Embryonic facial prominence (tissue), 1 donor: ENCODE results near the gene CDH15.

Source experiments
- DNase-seq: peaks from one replicate; pipeline ENCODE4 v3.0.0-alpha.2; 2016; ENCODE audit errors: extremely low spot score

Gene CDH15

DNA sequence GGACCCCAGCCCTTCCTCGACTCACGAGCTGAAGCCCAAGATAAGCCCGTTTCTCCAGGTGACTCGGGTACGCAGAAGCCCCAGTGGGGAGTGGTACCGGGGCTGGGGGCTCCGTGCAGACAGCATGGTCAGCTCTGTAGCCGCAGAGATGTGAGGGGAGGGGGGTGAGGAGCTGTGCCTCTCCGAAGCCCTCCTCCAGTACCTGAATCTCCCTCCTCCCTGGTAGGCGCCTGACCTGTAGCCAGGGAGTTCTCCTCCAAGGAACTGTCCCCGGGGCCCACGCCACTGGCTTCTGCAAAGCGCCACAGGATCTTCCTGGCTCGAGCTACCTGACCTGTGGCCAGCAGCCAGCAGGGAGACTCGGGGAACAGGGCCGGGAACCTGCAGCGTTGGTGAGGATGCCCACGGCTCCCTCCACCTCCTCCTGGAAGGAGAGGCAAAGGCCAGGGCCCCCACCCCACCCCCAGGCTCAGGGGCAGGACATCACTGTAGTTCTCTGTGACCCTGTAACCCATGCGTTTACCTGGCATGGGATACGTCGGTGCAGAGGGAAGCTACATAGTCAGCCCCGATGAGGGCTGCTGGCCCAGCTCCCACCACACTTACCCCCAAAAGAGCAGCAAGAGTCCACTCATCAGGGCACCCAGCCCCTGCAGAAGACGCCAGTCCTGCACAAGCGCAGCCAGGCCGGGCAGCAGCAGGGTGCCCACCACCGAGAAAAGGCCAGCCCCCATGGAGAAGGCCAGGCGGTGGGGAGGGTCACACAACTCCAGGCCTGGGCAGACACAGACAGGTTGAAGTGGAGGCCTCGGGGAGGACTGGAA is 27.1 kb downstream of the CDH15 start:
- no peak for DNase-seq

DNA sequence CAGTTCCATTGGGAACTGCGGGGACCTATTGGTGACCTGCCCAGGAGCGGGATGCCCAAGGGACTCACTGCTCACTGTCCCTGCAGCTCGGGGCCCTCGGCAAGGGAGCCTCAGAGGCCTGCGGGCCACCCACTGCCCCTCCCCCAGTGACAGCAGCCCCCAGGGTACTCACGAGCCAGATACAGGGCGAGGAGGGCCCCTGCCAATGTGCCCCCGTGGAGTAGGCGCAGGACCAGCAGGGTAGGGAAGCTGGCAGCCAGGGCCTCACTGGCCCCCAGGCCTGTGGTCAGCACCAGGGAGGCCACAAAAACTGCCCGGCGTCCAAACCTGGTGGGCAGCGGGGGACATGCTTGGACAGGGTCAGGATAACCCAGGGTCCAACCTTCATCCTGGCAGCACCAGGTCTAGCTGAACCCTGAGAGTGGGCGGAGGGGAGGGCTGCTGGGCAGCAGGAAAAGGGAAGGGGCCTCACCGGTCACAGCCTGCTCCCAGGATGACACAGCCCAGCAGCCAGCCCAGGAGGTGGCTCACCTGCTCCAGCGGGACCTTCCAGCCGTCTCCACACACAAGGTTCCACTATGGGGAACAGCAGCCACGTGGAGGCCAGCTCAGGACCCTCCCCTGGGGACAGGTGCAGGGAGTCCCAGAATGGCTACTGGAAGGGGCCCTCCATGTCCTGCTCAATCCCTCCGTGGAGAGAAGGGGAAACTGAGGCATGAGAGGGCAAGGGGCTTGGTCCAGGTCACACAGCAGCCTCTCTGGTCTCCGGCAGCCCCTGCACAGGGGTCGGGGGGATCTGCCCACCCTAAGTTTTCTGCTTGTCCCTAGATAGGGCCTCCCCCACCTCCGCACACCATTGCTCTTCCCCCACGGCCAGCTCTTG is 27.9 kb downstream of the CDH15 start:
- DNase-seq, result no peak

DNA sequence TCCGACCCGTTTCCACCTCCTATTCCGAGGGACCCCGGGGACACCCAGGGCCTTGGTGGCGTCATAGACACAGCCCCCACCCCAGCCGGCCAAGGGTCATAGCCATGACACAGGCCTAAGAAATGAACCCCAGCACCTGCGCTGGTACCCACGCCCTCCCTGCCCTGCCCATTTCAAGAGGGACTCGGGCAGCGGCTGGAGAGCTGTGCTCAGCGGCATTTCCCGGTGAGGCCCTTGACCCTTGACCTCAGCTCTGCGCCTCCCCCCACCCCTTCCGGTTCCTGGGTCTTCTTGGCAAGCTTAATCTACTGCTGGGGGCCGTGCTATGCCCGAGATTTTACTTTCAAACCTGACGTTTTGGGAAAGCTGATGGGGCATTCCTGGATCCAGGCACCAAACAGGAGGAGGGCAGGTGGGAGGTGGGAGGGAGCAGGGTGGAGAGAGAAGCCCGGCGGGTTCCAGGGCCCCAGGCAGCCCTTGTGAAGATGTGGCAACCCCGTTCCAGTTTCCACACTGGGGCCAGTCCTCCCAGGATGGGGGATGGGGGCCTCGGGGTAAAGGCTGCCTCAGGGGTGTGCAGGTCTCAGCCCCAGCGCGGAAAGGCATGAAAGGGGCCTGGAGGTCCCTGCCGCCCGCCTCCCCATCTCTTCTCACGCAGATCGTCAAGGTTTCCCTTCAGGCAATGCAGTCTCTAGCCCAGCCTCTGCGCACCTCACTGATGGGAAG is 28.7 kb downstream of the CDH15 start, which contains the start of gene SLC22A31:
Gene SLC22A31, minus strand, starts transcription at position 414 of the 726 bp plus-strand sequence. Its CDS starts 36 bp downstream, at position 378.
- no peak for DNase-seq

DNA sequence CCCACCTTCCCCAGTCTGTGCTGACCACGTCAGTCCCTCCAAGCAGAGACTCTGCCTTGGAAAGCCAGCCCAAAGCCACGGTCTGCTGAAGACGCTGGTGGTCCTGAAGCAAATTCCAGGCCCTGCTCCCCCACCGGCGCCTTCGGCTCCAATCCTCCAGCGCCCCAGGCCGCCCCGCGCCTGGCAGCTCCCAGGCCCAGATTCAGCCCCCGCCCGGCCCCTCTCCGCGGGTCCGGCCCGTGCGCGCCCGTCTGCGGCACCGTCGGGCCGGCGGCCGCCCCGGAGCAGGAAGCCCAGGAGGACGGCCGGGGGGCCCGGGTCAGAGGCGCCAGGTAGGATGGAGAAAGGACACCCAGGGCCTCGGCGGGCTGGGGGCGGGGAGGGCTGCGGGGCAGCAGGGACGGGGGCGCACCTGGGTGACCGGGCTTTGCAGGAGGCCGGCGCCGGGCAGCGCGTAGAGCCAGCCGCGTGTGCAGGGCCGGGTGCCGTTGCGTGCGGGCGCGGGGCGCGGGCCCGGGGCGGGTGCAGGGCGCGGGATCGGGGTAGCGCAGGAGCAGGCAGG is 29.4 kb downstream of the CDH15 start:
- no peak for DNase-seq

DNA sequence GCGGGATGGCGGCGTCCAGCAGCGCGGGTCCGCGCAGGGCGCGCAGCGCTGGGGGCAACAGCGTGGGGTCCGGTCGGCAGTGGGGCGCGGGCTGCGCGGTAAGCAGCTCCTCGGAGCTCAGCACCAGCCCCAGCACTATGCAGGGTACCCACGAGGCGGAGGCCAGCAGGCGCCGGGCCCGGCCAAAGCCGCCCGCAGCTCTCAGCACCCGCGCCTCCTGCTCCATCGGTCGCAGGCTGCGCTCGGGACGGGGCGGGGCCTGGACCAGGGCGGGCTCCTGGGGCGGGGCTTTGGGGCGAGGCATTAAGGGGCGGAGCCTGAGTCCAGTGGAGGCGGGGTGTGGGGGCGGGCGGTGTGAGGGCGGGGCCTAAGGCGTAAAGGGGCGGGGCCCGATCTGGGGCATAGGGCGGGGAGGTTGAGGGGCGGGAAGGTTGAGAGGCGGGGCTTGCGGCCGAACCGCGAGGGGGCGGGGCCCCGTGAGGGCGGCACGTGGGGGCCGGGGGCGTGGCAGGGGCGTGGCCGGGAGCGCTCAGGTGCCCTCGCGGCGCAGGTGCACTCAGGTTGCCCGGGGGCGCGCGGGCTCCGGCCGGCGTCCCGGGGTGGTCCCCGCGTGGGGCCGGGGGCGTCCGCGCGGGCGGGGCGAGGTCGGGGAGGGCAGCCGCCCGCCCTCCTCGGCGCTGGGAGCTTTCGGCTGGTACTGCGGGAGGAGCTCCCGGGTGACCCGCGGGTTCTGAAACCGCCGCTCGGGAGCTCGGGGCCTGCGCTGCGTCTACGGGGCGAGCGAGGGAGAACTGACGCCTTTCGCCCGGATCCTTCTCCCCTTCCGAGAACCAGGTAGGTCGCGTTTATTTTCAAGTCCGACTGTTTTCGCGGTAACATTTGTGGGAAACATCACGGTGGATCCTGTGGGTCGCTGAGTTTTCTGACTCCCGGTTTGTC is 30.2 kb downstream of the CDH15 start:
- no peak for DNase-seq

DNA sequence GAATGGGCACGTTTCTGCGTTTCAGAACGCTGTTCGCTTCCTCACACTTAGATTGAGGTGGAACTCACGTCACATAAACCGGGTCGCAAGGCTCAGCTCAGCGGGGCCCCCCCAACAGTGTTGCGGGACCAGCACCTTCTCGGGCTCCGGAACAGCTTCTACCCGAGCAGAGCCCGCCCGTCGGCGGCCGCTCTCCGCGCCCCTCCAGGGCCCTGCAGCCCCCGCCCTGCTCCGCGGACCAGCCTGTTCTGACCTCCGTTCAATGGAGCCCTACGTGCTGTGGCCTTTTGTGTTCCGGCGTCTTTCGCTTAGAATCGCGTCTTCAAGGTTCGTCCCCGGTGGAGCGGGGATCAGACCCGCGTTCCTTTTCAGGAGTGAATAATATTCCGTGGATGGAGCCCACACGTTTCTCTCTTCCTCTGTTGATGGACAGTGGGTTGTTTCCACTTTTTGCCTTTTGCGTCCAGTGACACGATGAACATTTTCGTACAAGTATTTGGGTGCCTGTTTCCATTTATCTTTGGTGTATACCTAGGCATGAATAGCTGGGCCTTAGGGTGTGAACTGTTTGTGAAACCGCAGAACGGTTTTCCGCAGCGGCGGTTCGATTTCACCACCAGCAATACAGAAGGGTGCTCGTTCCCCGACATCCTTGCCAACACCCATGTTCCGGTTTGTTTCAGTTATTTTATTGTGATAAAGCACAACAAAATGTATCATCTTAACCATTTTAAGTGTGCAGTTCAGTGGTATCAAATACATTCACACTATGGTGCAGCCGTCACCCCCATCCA is 31.1 kb downstream of the CDH15 start:
- no peak for DNase-seq

DNA sequence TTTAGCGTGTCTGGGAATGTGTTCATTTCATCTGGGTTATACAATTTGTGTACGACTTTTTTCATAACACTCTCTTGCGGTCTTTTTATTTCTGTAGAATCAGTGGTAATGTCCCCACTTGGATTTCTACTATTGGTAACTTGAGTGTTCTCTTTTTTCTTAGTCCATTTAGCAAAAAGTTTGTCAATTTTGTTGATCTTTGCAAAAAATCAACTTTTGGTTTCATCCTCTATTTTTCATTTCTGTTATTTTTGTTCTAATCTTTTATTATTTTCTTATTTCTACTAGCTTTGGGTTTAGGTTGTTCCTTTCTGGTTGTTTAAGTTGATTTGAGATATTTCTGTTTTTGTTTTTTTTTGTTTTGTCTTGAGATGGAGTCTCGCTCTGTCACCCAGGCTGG is 36.4 kb downstream of the CDH15 start:
- no peak for DNase-seq

DNA sequence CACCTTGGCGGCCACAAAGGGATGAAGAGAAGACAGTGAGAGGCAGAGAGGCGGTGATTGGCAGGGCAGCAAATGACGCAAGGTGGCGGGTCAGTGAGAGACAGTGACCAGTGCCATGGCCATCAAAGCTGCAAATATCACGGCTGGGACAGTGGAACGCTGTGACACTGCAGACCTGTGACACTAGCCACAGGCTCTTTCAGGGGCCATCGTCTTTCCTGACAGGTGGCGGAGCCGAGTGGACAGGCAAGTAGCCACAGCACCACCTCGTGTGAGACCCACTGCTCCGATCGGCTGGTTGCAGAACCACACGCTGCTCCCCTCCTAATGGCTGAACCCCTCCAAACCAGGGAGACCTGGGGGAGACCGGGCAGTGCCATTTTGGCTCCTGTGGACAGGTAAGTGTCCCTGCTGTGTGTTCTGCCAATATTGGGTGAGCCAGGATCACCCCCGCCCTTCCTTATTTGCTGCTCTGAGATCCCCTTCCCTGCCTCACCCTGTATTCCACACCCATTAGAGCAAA is 38.0 kb downstream of the CDH15 start:
- DNase-seq, result no peak

DNA sequence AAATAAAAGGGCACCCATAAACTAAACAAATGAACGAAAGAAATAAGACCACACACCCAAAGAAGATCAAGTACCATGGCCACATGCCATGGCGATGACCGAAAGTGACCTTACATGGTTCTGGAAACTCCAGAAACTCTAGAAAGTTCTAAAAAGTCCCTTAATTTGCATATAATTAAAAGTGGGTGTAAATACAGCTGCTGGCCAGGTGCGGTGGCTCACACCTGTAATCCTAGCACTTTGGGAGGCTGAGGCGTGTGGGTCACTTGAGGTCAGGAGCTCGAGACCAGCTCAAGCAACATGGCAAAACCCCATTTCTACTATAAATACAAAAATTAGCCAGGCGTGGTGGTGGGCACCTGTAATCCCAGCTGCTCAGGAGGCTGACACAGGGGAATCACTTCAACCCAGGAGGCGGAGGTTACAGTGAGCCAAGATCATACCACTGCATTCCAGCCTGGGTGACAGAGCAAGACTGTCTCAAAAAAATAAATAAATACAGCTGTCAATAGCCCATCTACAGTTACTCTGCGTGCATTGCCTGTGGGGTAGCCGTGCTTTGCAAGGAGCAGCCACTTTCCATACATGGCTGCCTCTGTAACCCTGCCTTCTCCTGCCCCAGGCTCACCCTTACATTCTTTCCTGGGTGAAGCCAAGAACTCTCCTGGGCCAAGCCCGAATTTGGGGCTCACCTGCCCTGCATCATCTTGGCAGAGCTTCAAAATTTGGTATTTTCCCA is 38.8 kb downstream of the CDH15 start:
- no peak for DNase-seq

DNA sequence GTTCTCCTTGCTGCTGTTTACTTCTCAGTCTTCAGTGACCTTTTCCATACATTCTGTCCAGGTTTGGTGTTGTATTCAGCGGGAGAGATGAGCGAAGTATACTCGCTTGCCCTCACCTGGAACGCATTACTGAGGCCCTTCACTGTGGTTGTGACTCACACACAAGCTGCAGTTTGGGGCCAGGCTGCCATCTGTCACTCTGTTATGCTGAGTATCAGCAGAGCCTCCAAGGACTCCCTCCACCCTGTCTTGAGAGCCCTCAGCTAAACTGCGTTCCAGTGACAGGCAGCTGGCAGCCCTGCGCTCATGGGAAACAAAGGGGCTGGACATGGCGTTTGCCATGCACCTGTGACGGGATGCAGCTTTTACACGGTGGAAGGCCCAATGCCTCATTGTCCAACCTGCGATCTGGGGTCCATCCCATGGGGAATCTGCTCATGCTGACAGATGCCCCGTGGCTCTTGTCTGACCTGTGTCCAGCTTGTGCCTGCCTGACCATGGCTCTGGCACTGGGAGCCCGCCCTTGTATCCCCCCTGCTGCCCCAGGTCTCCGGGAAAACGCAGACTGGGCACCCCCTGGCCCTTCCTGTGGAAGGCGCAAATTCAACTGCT is 39.5 kb downstream of the CDH15 start:
- DNase-seq, result no peak

DNA sequence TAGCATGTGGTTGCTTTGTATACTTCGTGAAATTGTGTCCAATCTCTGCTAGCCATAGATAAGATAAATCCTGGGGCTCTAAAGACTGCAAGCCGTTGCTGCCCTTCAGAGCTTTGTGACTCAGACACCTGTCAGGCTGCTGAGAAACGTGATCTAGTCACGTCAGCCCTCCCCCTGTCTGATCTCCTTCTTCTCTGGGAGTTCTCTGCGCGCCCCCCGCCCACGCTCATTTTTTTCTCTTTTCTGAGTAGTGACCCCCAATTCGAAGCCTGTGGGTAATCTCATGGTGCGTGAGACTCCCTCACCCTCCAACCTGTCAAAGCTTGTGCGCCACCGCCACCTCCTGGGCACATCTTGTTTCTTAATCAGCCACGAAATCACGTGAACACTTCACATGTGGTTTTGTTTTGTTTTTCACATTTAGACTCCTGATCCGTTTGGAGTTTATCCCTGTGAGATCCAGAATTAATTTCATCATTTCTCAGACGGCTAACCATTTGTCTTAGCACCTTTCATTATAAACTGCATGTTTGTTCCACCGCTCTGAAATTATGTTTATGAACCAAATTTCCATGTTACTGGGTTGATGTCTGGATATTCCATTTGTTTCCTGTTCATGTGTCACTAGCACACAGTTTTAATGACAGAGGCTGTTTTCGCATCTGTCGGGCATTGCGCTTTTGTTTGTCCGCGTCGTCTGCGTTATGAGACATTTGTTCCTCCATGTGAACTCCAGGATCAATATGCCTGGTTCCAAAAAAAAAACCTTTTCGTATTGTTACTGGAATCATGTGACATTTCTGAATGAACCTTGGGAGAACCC is 45.0 kb downstream of the CDH15 start:
- DNase-seq, result peak; percentile 54

DNA sequence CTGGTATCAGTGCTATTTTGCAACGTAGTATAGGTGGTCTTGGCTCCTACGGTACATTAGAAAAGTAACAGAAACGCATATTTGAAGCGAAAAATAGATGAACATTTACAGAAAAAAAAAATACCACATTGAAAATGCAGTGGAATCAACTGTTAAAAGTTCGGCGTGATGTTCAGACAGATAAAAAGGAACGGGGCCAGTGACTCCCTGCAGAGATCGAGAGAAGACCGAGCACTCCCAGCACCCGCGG is 45.5 kb downstream of the CDH15 start:
- DNase-seq, result no peak

DNA sequence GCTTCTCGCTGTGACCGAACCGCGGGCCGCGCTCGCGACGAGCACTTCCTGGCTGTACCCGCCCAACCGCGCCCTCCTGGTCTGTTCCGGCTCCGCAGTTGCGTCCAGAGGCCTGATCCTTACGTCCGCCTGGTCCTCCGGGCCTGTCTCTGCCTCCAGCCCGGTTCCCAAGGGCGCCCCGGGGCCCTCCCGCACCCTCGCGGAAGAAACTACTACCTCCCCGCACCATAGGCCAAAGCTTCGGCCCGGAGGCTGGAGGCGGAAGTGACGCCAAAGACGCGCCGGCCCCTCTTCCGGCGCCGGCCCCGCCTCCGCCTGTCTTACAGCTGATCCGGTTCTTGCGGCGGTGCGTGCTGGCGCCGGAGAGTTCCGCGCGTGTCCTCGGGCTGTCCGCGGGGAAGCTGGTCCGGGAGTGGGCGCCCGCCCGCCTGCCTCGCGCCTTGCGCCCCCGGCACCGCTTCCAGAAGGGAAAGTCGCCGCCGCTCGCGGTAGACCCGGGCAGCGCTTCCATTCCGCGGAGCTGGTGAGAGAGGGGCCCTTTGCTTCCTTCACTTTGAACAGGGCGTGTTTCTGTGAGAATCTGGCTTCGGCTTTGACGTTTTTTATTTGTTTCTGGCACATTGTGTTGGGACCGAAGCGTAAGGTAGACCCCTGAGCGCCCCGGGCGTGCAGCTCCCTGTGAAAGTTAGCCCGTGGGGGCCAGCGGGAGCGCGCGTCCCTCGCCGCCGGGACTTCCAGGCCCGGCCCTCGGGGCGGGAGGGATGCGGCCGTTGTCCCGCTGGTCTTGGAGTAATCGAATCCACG is 46.0 kb downstream of the CDH15 start, which contains the start of gene ZNF778:
Gene ZNF778, plus strand, starts transcription at position 316 of the 804 bp plus-strand sequence. CDS start 3,425 bp downstream, outside the sequence.
- DNase-seq, result peak; percentile 65

DNA sequence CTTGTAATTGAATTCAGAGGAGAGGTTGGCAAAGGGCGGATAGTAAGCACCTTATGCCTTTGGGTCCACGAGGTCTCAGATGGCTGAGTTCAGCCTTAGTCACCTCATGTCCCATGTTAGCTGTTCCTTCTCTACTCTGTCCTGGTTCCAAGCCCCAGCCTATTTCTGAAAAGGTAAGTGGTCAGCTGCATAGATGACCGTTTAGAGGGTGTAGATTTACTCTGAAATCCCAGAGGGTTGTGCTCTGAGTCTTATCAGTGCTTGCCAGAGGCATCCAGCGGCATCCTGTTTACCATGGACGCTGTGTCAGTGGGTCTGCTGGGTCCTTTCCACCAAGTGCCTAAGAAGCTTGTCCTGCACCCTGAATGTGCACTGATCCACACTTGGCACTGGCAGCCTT is 47.8 kb downstream of the CDH15 start:
- no peak for DNase-seq

DNA sequence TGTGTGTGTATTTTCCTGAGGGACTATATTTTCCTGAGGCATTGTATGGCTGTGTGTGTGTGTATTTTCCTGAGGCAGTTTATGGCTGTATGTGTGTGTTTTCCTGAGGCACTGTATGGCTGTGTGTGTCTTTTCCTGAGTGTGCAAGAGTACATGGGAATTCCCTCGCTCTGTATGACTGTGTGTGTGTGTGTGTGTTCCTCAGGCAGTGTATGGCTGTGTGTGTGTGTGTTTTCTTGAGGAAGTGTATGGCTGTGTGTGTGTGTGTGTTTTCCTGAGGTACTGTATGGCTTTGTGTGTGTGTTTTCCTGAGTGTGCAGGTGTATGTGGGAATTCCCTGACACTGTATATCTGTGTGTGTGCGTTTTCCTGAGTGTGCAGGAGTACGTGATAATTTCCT is 50.1 kb downstream of the CDH15 start:
- DNase-seq, result no peak

DNA sequence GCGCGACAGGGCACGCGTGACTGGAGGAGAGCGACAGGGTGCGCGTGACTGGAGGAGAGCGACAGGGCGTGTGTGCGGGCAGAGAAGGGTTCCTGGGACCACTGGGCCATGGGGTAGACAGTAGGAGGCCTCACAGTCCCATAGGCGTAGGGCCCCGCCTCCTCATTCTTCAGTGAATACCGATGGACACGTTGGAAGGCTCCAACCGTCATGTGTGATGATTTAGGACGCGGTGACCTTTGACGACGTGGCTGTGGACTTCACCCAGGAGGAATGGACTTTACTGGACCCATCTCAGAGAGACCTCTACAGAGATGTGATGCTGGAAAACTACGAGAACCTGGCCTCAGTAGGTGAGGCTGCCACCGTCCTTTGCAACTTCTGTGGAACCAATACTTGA is 51.4 kb downstream of the CDH15 start:
- DNase-seq, result no peak

DNA sequence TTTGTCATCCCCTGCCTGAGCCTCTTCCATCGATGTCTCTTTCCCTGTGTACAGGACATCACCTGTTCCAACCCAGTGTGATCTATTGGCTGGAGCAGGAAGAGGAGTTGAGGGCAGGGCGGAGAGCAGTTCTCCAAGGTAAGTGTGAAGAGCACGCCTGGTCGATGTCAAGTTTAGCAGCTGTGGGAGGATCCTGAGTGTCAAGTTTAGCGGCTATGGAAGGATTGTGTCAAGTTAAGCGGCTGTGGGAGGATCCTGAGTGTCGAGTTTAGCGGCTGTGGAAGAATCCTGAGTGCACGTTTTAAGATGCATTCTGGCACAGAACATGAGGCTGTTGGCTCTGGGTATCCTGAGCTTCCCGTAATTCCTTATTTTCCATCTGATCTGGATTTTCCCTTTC is 53.1 kb downstream of the CDH15 start:
- DNase-seq, result no peak
